DND-41 (cell line): Measurements from ENCODE around the gene MRPL24.

Experiments
- ATAC-seq: fragments of 200-7000 bp; cut with Tn5 transposase; 3 replicates; pipeline ENCODE4 v1.9.1; 2021; ENCODE audit warnings: low read depth; ENCODE audit not compliant: insufficient read depth
- DNase-seq: peaks from one replicate; pipeline ENCODE4 v3.0.0-alpha.2; 2020
- H2AFZ ChIP-seq: 2 replicates; pipeline ENCODE4 v1.6.0; 2012; ENCODE audit warnings: low read depth, low read length
- H3K27ac ChIP-seq: 2 replicates; pipeline ENCODE4 v1.5.1; 2012; ENCODE audit warnings: low read length, inconsistent platforms
- H3K27me3 ChIP-seq: fragments of 200-600 bp; sonication (generic); 2 replicates; pipeline ENCODE4 v1.6.0; 2012; ENCODE audit warnings: low read length, mild to moderate bottlenecking, inconsistent platforms; ENCODE audit not compliant: insufficient read depth, poor library complexity
- H3K36me3 ChIP-seq: 2 replicates; pipeline ENCODE4 v1.5.1; 2012; ENCODE audit warnings: low read length, inconsistent platforms; ENCODE audit not compliant: insufficient read depth
- H3K4me1 ChIP-seq: 2 replicates; pipeline ENCODE4 v1.5.1; 2012; ENCODE audit warnings: mild to moderate bottlenecking, low read length; ENCODE audit not compliant: insufficient read depth
- H3K4me2 ChIP-seq: 2 replicates; pipeline ENCODE4 v1.6.0; 2012; ENCODE audit warnings: mild to moderate bottlenecking, moderate library complexity, low read length, inconsistent platforms; ENCODE audit not compliant: insufficient read depth
- H3K4me3 ChIP-seq, 2 experiments: fragments of 200-600 bp in 1 of 2; shearing (Covaris generic) in 1 of 2; 2 replicates each; pipeline ENCODE4 v1.5.1; 2012 to 2016; ENCODE audit warnings: inconsistent platforms in 2 of 2, low read length in 2 of 2, mild to moderate bottlenecking in 2 of 2, low read depth in 1 of 2, moderate library complexity in 1 of 2
- H3K79me2 ChIP-seq: 2 replicates; pipeline ENCODE4 v1.6.0; 2012; ENCODE audit warnings: low read length, inconsistent platforms; ENCODE audit not compliant: insufficient read depth
- H3K9ac ChIP-seq: 2 replicates; pipeline ENCODE4 v1.6.0; 2012; ENCODE audit warnings: low read depth, mild to moderate bottlenecking, inconsistent platforms, low read length, moderate library complexity
- H3K9me3 ChIP-seq: 2 replicates; pipeline ENCODE4 v1.5.1; 2012; ENCODE audit warnings: low read length, moderate library complexity, mild to moderate bottlenecking, inconsistent platforms; ENCODE audit not compliant: insufficient read depth, severe bottlenecking
- H4K20me1 ChIP-seq: 2 replicates; pipeline ENCODE4 v1.6.0; 2012; ENCODE audit warnings: low read length; ENCODE audit not compliant: insufficient read depth
- EZH2 ChIP-seq: IDR thresholded peaks from 3 replicates; pipeline ENCODE4 v1.6.1; 2012; ENCODE audit warnings: borderline replicate concordance, low read depth, mild to moderate bottlenecking, moderate library complexity, low read length, inconsistent platforms; ENCODE audit not compliant: severe bottlenecking
- TF ChIP-seq, protein P1 (sequence below): IDR thresholded peaks from 2 replicates; pipeline ENCODE4 v1.5.1; 2012; ENCODE audit warnings: borderline replicate concordance, low read length, moderate library complexity, mild to moderate bottlenecking; ENCODE audit not compliant: poor library complexity, severe bottlenecking; ENCODE audit errors: extremely low read depth

The MRPL24 gene

GRCh38 chr1:156692441-156692924 is 48.4 kb downstream of the MRPL24 start:
- Histone ChIP-seq H3K4me1 (peaks cover 14% of the 10 kb centered on the region), H4K20me1 (peaks cover 19% of the 10 kb centered on the region), H3K9ac (no peak overlapping the region), H3K9me3 (no peaks in the 10 kb centered on the region), H3K4me2 (no peak overlapping the region), H2AFZ (no peak overlapping the region), H3K4me3 (no peak overlapping the region), H3K79me2 (no peaks in the 10 kb centered on the region), H3K27me3 (peaks cover 47% of the 10 kb centered on the region), H3K36me3 (no peaks in the 10 kb centered on the region), H3K27ac (no peak overlapping the region)
- ATAC-seq: no peak
- DNase-seq: no peak
- no peak for TF ChIP-seq EZH2
- TF ChIP-seq, protein P1, sequence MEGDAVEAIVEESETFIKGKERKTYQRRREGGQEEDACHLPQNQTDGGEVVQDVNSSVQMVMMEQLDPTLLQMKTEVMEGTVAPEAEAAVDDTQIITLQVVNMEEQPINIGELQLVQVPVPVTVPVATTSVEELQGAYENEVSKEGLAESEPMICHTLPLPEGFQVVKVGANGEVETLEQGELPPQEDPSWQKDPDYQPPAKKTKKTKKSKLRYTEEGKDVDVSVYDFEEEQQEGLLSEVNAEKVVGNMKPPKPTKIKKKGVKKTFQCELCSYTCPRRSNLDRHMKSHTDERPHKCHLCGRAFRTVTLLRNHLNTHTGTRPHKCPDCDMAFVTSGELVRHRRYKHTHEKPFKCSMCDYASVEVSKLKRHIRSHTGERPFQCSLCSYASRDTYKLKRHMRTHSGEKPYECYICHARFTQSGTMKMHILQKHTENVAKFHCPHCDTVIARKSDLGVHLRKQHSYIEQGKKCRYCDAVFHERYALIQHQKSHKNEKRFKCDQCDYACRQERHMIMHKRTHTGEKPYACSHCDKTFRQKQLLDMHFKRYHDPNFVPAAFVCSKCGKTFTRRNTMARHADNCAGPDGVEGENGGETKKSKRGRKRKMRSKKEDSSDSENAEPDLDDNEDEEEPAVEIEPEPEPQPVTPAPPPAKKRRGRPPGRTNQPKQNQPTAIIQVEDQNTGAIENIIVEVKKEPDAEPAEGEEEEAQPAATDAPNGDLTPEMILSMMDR: no peak

- peaks cover 47% of the 10 kb centered on the region for H3K27me3 ChIP-seq
- H3K9me3 ChIP-seq: no peaks in the 10 kb centered on the region
- DNase-seq (no peak), ATAC-seq (no peak)
- TF ChIP-seq, protein P1: no peak
- TF ChIP-seq EZH2: peak; percentile 10
- no peak overlapping the region for H3K4me2 ChIP-seq
- peaks cover 14% of the 10 kb centered on the region for H3K4me1 ChIP-seq
- H4K20me1 ChIP-seq: peaks cover 19% of the 10 kb centered on the region
- H2AFZ ChIP-seq: no peak overlapping the region
- H3K27ac ChIP-seq: no peak overlapping the region
- no peaks in the 10 kb centered on the region for H3K79me2 ChIP-seq
- H3K9ac ChIP-seq: no peak overlapping the region
- no peaks in the 10 kb centered on the region for H3K36me3 ChIP-seq
- H3K4me3 ChIP-seq: no peak overlapping the region
Measured at GRCh38 chr1:156691665-156692440, 49.0 kb downstream of the MRPL24 start.

DNA sequence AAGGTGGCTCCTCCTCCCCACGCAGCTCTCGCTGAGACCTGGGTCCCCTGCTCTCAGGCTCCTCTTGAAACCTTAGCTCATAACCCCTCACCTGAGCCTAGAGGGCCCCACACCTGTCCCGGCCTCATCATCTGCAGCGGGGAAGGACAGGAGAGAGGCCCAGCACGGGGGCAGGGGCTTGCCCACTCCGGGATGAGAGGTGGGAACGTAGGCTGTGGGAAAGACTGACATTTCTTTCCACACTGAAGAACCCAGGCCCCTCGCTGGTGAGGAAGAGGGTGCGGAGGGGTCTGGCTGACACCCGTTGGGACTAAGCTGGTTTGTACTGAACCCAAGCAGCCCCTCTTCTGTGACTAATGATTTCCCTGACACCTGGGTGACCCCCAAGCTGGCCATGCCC is 49.7 kb downstream of the MRPL24 start:
- TF ChIP-seq EZH2: no peak
- TF ChIP-seq, protein P1: no peak
- ATAC-seq: no peak
- Histone ChIP-seq H3K4me1 (peaks cover 14% of the 10 kb centered on the region), H4K20me1 (peaks cover 19% of the 10 kb centered on the region), H3K9ac (no peak overlapping the region), H3K27me3 (peaks cover 47% of the 10 kb centered on the region), H3K4me3 (no peak overlapping the region), H2AFZ (no peak overlapping the region), H3K36me3 (no peaks in the 10 kb centered on the region), H3K79me2 (no peaks in the 10 kb centered on the region), H3K27ac (no peak overlapping the region), H3K4me2 (no peak overlapping the region), H3K9me3 (no peaks in the 10 kb centered on the region)
- DNase-seq: no peak
